Large intestine (tissue), 3 donors: ENCODE measurements around the gene SPRR3. TPM values are rescaled to one million over a fixed set of nuclear protein-coding genes. Genes with fewer than 3 reads are reported as not detected.
A peak's percentile ranks its signal among the peaks of the same experiment; 100 is the strongest.

ENCODE experiments used
- DNase-seq, 2 donors: peaks; one replicate each; pipeline versions ENCODE4 v3.0.0 to v3.0.0-alpha.2; 2013
- H3K27ac ChIP-seq: one replicate; pipeline ENCODE4 v1.5.1; 2013; ENCODE audit warnings: low read length
- H3K27me3 ChIP-seq: 2 replicates; pipeline ENCODE4 v1.6.1; 2013; ENCODE audit warnings: low read length; ENCODE audit not compliant: control insufficient read depth, insufficient read depth
- H3K36me3 ChIP-seq: 2 replicates; pipeline ENCODE4 v1.6.1; 2013; ENCODE audit warnings: low read length; ENCODE audit not compliant: control insufficient read depth, insufficient read depth
- H3K4me1 ChIP-seq: one replicate; pipeline ENCODE4 v1.6.1; 2013; ENCODE audit warnings: low read length; ENCODE audit not compliant: control insufficient read depth, insufficient read depth
- H3K4me3 ChIP-seq: one replicate; pipeline ENCODE4 v1.5.1; 2013; ENCODE audit warnings: low read length
- H3K9me3 ChIP-seq: one replicate; pipeline ENCODE4 v1.6.1; 2013; ENCODE audit warnings: mild to moderate bottlenecking, low read depth, low read length, moderate library complexity; ENCODE audit not compliant: control insufficient read depth
- WGBS: methylation state at CpG from one replicate; pipeline ENCODE4 v1.1.5; 2013; ENCODE audit warnings: low lambda C conversion rate; ENCODE audit not compliant: insufficient coverage; 5-methylcytosine and 5-hydroxymethylcytosine counted together
- polyA plus RNA-seq: library from polyadenylated mRNA; unstranded; fragments of 120-200 nt; gene quantifications from one replicate; pipeline ENCODE4 v1.2.1, GENCODE V29; 2013

The SPRR3 gene
- polyA plus RNA-seq, 1 donor, result not detected

GRCh38 chr1:152965853-152966252 is 35.7 kb upstream of the SPRR3 start:
- DNase-seq, result no peak
- Histone ChIP-seq H3K4me1 (peaks cover 7% of the 10 kb centered on the region), H3K27ac (no peak overlapping the region), H3K27me3 (no peaks in the 10 kb centered on the region), H3K4me3 (no peak overlapping the region), H3K36me3 (no peaks in the 10 kb centered on the region), H3K9me3 (no peaks in the 10 kb centered on the region)
- 100% methylated on average over 1 of the region's 4 CpGs for WGBS

GRCh38 chr1:152967201-152967600 is 34.3 kb upstream of the SPRR3 start:
- Histone ChIP-seq H3K36me3 (no peaks in the 10 kb centered on the region), H3K27me3 (no peaks in the 10 kb centered on the region), H3K9me3 (no peaks in the 10 kb centered on the region), H3K27ac (no peak overlapping the region), H3K4me3 (no peak overlapping the region), H3K4me1 (peaks cover 7% of the 10 kb centered on the region)
- peak; percentile 16 to 45 for DNase-seq
- no CpG with 5 or more reads among the region's 7 CpGs for whole genome bisulfite sequencing

GRCh38 chr1:152968248-152968647 is 33.3 kb upstream of the SPRR3 start:
- H3K36me3 ChIP-seq, result no peaks in the 10 kb centered on the region
- peak; percentile 73 to 84 for DNase-seq
- no peak overlapping the region for H3K4me3 ChIP-seq
- no peaks in the 10 kb centered on the region for H3K9me3 ChIP-seq
- H3K27ac ChIP-seq, result peak overlapping the region; percentile 21
- peaks cover 7% of the 10 kb centered on the region for H3K4me1 ChIP-seq
- WGBS, result no CpG with 5 or more reads among the region's 2 CpGs
- H3K27me3 ChIP-seq, result no peaks in the 10 kb centered on the region

- H3K9me3 ChIP-seq, result no peaks in the 10 kb centered on the region
- H3K27ac ChIP-seq, result no peak overlapping the region
- no peak for DNase-seq
- no peak overlapping the region for H3K4me3 ChIP-seq
- H3K36me3 ChIP-seq, result no peaks in the 10 kb centered on the region
- H3K27me3 ChIP-seq, result no peaks in the 10 kb centered on the region
- H3K4me1 ChIP-seq, result peaks cover 7% of the 10 kb centered on the region
- no CpG with 5 or more reads among the region's 2 CpGs for WGBS
These were observed 32.5 kb upstream of the SPRR3 start for GRCh38 chr1:152969036-152969435.

- H3K9me3 ChIP-seq, result no peaks in the 10 kb centered on the region
- H3K36me3 ChIP-seq, result no peaks in the 10 kb centered on the region
- H3K4me1 ChIP-seq, result peaks cover 7% of the 10 kb centered on the region
- H3K27ac ChIP-seq, result no peak within 1 kb of the TSS
- no peaks in the 10 kb centered on the region for H3K27me3 ChIP-seq
- no peak for DNase-seq
- 91% methylated on average over 4 of the region's 6 CpGs for WGBS
- no peak within 1 kb of the TSS for H3K4me3 ChIP-seq
These were observed 31.1 kb upstream of the SPRR3 start, which contains the start of gene SPRR4 for GRCh38 chr1:152970495-152970894. SPRR4 (plus strand) TSS chr1:152970648; CDS start chr1:152971891, 1,243 bp downstream.

GRCh38 chr1:152972196-152972886 is 29.2 kb upstream of the SPRR3 start:
- no peaks in the 10 kb centered on the region for H3K36me3 ChIP-seq
- WGBS, result 88% methylated on average over 1 of the region's 4 CpGs
- DNase-seq, result no peak

GRCh38 chr1:152976688-152977087 is 24.9 kb upstream of the SPRR3 start:
- 80% methylated on average over 1 of the region's 1 CpG for WGBS
- no peak overlapping the region for H3K4me3 ChIP-seq
- no peaks in the 10 kb centered on the region for H3K9me3 ChIP-seq
- DNase-seq, result no peak
- H3K36me3 ChIP-seq, result no peaks in the 10 kb centered on the region
- H3K27ac ChIP-seq, result no peak overlapping the region
- H3K27me3 ChIP-seq, result no peaks in the 10 kb centered on the region
- H3K4me1 ChIP-seq, result peaks cover 14% of the 10 kb centered on the region

More at GRCh38 chr1:152972196-152972886, 29.2 kb upstream of the SPRR3 start:
- Histone ChIP-seq H3K27me3 (no peaks in the 10 kb centered on the region), H3K4me1 (peaks cover 6% of the 10 kb centered on the region), H3K4me3 (no peak overlapping the region), H3K9me3 (no peaks in the 10 kb centered on the region), H3K27ac (no peak overlapping the region)

GRCh38 chr1:152977614-152978013 is 23.9 kb upstream of the SPRR3 start:
- H3K27me3 ChIP-seq, result no peaks in the 10 kb centered on the region
- H3K4me1 ChIP-seq, result peaks cover 15% of the 10 kb centered on the region
- no peaks in the 10 kb centered on the region for H3K36me3 ChIP-seq
- H3K27ac ChIP-seq, result no peak overlapping the region
- H3K4me3 ChIP-seq, result no peak overlapping the region
- DNase-seq, result no peak
- H3K9me3 ChIP-seq, result no peaks in the 10 kb centered on the region

- Histone ChIP-seq H3K4me3 (no peak overlapping the region), H3K27me3 (no peaks in the 10 kb centered on the region), H3K36me3 (no peaks in the 10 kb centered on the region), H3K4me1 (peaks cover 15% of the 10 kb centered on the region), H3K27ac (peak overlapping the region; percentile 46), H3K9me3 (no peaks in the 10 kb centered on the region)
- WGBS, result no CpG with 5 or more reads among the region's 1 CpG
- no peak for DNase-seq
These were observed 20.9 kb upstream of the SPRR3 start for GRCh38 chr1:152980676-152981075.

- Histone ChIP-seq H3K27ac (peak overlapping the region; percentile 46), H3K36me3 (no peaks in the 10 kb centered on the region), H3K4me3 (no peak overlapping the region), H3K4me1 (peaks cover 15% of the 10 kb centered on the region), H3K27me3 (no peaks in the 10 kb centered on the region), H3K9me3 (no peaks in the 10 kb centered on the region)
- WGBS, result no CpG with 5 or more reads among the region's 6 CpGs
- DNase-seq, result peak; percentile 62 to 77
These were observed 20.2 kb upstream of the SPRR3 start for GRCh38 chr1:152981146-152981871.
